SU-DHL-6 (cell line): Measurements from ENCODE around the gene UPK1A.
"Not testable (repeated sequence)": the region's sequence is repeated elsewhere in the genome, so short reads cannot be mapped to it uniquely, and the experiment has no call there.

Experiments
- H2AFZ ChIP-seq: fragments of 200-600 bp; sonication (generic); 2 replicates; pipeline ENCODE4 v1.6.1; 2014; ENCODE audit warnings: low read depth, mild to moderate bottlenecking, moderate library complexity, mixed read lengths, antibody characterized with exemption, low read length; ENCODE audit not compliant: severe bottlenecking
- H3F3A ChIP-seq: fragments of 200-600 bp; shearing (Covaris generic); 2 replicates; pipeline ENCODE4 v1.6.0; 2016; ENCODE audit warnings: antibody characterized with exemption, mild to moderate bottlenecking; ENCODE audit not compliant: insufficient read depth
- H3K27ac ChIP-seq: fragments of 200-600 bp; sonication (generic); 2 replicates; pipeline ENCODE4 v1.5.1; 2016; ENCODE audit warnings: low read depth, mild to moderate bottlenecking, low read length, moderate library complexity, mixed read lengths
- H3K27me3 ChIP-seq: fragments of 200-600 bp; sonication (generic), shearing (Covaris generic); 2 replicates; pipeline ENCODE4 v1.6.0; 2014; ENCODE audit warnings: mild to moderate bottlenecking, low read length
- H3K36me3 ChIP-seq: fragments of 200-600 bp; sonication (generic); 2 replicates; pipeline ENCODE4 v1.6.1; 2014; ENCODE audit warnings: mild to moderate bottlenecking, low read length, mixed read lengths
- H3K4me2 ChIP-seq: fragments of 300-600, 200-600 bp; shearing (Covaris generic), sonication (generic); 2 replicates; pipeline ENCODE4 v1.6.0; 2014; ENCODE audit warnings: low read length, low read depth, mild to moderate bottlenecking; ENCODE audit not compliant: poor library complexity, severe bottlenecking
- H3K4me3 ChIP-seq: fragments of 200-600 bp; sonication (generic); 2 replicates; pipeline ENCODE4 v1.5.1; 2014; ENCODE audit warnings: antibody characterized with exemption, low read length, mild to moderate bottlenecking, mixed read lengths; ENCODE audit not compliant: insufficient read depth, poor library complexity, severe bottlenecking
- H3K79me2 ChIP-seq: fragments of 200-600 bp; sonication (generic); 2 replicates; pipeline ENCODE4 v1.6.1; 2014; ENCODE audit warnings: mild to moderate bottlenecking, low read length, moderate library complexity; ENCODE audit not compliant: insufficient read depth
- H3K9ac ChIP-seq: fragments of 200-600 bp; sonication (generic); 2 replicates; pipeline ENCODE4 v1.7.0; 2014; ENCODE audit warnings: mild to moderate bottlenecking, low read length
- H3K9me2 ChIP-seq: fragments of 200-600 bp; sonication (generic); replicated peaks from 2 replicates; pipeline ENCODE4 v1.6.1; 2014; ENCODE audit warnings: low read length; ENCODE audit not compliant: insufficient read depth
- H3K9me3 ChIP-seq: fragments of 200-600 bp; sonication (generic); 2 replicates; pipeline ENCODE4 v1.6.1; 2014; ENCODE audit warnings: low read length, mixed read lengths; ENCODE audit not compliant: insufficient read depth
- H4K20me1 ChIP-seq: fragments of 200-600 bp; sonication (generic); 2 replicates; pipeline ENCODE4 v1.6.1; 2014; ENCODE audit warnings: low read depth, mild to moderate bottlenecking, antibody characterized with exemption, low read length, moderate library complexity, mixed read lengths
- CTCF ChIP-seq: fragments of 200-600 bp; sonication (generic); IDR thresholded peaks from one replicate; pipeline ENCODE4 v1.5.1; 2017; ENCODE audit warnings: antibody characterized with exemption, mild to moderate bottlenecking, low read length, moderate library complexity; ENCODE audit not compliant: insufficient read depth, poor library complexity, severe bottlenecking
- EZH2phosphoT487 ChIP-seq: fragments of 200-600 bp; sonication (generic), shearing (Covaris generic); conservative IDR thresholded peaks from 2 replicates; pipeline ENCODE4 v1.6.1; 2018; ENCODE audit warnings: mild to moderate bottlenecking, antibody characterized with exemption, low read length, moderate library complexity, mixed read lengths

The UPK1A gene

GRCh38 chr19:35673121-35673804 lies 6.9 kb downstream of the UPK1A start:
- H3K27me3 ChIP-seq, result no peaks in the 10 kb centered on the region
- peak overlapping the region; percentile 43 for H3K4me2 ChIP-seq
- H3K9me2 ChIP-seq, result no peaks in the 10 kb centered on the region
- no peaks in the 10 kb centered on the region for H3K9me3 ChIP-seq
- peak overlapping the region; percentile 17 for H3K4me3 ChIP-seq
- no peaks in the 10 kb centered on the region for H3K79me2 ChIP-seq
- H2AFZ ChIP-seq, result peak overlapping the region; percentile 56
- no peaks in the 10 kb centered on the region for H3K36me3 ChIP-seq
- TF ChIP-seq EZH2phosphoT487, result no peak
- no peak for TF ChIP-seq CTCF
- H3K27ac ChIP-seq, result no peak overlapping the region
- no peak overlapping the region; the same call in 1 of the 2 replicates for H3K9ac ChIP-seq
- H3F3A ChIP-seq, result no peaks in the 10 kb centered on the region
- no peaks in the 10 kb centered on the region for H4K20me1 ChIP-seq

GRCh38 chr19:35675589-35676140 lies 9.3 kb downstream of the UPK1A start:
- TF ChIP-seq CTCF (no peak), EZH2phosphoT487 (no peak)
- H3K9me2 ChIP-seq, result no peaks in the 10 kb centered on the region
- no peak overlapping the region for H3K4me3 ChIP-seq
- H3K36me3 ChIP-seq, result no peaks in the 10 kb centered on the region
- no peak overlapping the region for H3K27ac ChIP-seq
- no peak overlapping the region for H3K4me2 ChIP-seq
- H2AFZ ChIP-seq, result no peak overlapping the region
- H3K79me2 ChIP-seq, result no peaks in the 10 kb centered on the region
- H3F3A ChIP-seq, result no peaks in the 10 kb centered on the region
- H3K27me3 ChIP-seq, result no peaks in the 10 kb centered on the region
- no peaks in the 10 kb centered on the region for H4K20me1 ChIP-seq
- H3K9ac ChIP-seq, result no peak overlapping the region
- H3K9me3 ChIP-seq, result no peaks in the 10 kb centered on the region

GRCh38 chr19:35689836-35690235 lies 23.5 kb downstream of the UPK1A start:
- Histone ChIP-seq H3K4me3 (no peak overlapping the region), H3K9me3 (no peaks in the 10 kb centered on the region), H3K9me2 (no peaks in the 10 kb centered on the region), H4K20me1 (no peaks in the 10 kb centered on the region), H2AFZ (no peak overlapping the region), H3K27me3 (no peaks in the 10 kb centered on the region), H3K9ac (no peak overlapping the region), H3F3A (no peaks in the 10 kb centered on the region), H3K79me2 (no peaks in the 10 kb centered on the region), H3K36me3 (no peaks in the 10 kb centered on the region), H3K27ac (no peak overlapping the region), H3K4me2 (no peak overlapping the region)
- TF ChIP-seq EZH2phosphoT487 (no peak), CTCF (no peak)

- H3K4me2 ChIP-seq, H3F3A ChIP-seq, H3K9me2 ChIP-seq, H3K36me3 ChIP-seq, H4K20me1 ChIP-seq, H3K27me3 ChIP-seq, H2AFZ ChIP-seq, H3K9me3 ChIP-seq, H3K4me3 ChIP-seq, H3K79me2 ChIP-seq, H3K9ac ChIP-seq, H3K27ac ChIP-seq: not testable (repeated sequence)
Measured at GRCh38 chr19:35691106-35691505, 24.8 kb downstream of the UPK1A start.
